ENCODE results near the gene PPBP.

- TF ChIP-seq TAF1 (IDR thresholded peaks at IDR 0.05; ENCODE audit: borderline replicate concordance, insufficient read depth, low read length) = no peak
- TF ChIP-seq SIN3A (IDR thresholded peaks at IDR 0.05; ENCODE audit: borderline replicate concordance, insufficient read depth, low read length) = no peak
- no peak for TF ChIP-seq POLR2AphosphoS5 (IDR thresholded peaks at IDR 0.05; ENCODE audit: low read depth, low read length)
- no peak for TF ChIP-seq REST (IDR thresholded peaks at IDR 0.05; ENCODE audit: insufficient read depth in 1 of 2, low read depth in 2 of 2, low read length in 2 of 2)
- no peak for TF ChIP-seq FOXP2 (optimal IDR thresholded peaks at IDR 0.05; ENCODE audit: borderline replicate concordance, extremely low read depth, extremely low read length, insufficient read depth)
Observed at GRCh38 chr4:73962724-73963123, 25.3 kb downstream of the PPBP start.

Data from PFSK-1 (cell line).